NOMO-1 treated with dmso at 0.1 percent for 144 hours (cell line): Measurements from ENCODE around the gene SCIN.
"Not testable (repeated sequence)": the region's sequence is repeated elsewhere in the genome, so short reads cannot be mapped to it uniquely, and the experiment has no call there.

Experiments
- DNase-seq: peaks from one replicate; lab custom pipeline; 2025; ENCODE audit not compliant: unreplicated experiment; lab: John Stamatoyannopoulos, UW

The SCIN gene

DNA sequence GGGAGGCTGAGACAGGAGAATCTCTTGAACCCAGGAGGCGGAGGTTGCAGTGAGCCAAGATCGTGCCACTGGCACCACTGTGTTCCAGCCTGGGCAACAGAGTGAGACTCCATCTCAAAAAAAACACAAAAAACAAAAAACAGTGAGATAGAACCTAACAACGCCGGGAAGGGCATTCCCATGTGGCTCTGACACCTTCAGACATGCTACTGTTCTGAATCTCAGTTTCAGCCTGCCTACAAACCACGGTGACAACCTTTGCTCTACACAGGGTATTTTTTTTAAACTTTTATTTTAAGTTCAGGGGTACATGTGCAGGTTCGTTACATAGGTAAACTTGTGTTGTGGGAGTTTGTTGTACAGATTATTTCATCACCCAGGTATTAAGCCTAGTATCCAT lies 74.7 kb downstream of the SCIN start:
- DNase-seq = not testable (repeated sequence)

DNA sequence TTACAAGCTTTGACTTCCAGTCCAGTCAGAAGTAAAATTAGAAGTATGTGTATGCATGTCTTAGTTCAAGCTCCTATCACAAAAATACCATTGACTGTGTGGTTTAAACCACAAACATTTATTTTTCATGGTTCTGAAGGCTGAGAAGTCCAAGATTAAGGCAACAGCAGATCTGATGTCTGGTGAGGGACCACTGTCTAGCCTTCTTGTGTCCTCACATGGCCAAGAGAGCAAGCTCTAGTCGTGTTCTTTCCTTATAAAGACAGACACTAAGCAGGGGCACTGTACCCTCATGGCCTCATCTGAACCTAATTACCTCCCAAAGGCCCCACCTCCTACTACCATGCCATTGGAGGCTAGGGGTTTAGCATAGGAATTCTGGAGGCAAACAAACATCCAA lies 75.6 kb downstream of the SCIN start:
- DNase-seq = no peak

DNA sequence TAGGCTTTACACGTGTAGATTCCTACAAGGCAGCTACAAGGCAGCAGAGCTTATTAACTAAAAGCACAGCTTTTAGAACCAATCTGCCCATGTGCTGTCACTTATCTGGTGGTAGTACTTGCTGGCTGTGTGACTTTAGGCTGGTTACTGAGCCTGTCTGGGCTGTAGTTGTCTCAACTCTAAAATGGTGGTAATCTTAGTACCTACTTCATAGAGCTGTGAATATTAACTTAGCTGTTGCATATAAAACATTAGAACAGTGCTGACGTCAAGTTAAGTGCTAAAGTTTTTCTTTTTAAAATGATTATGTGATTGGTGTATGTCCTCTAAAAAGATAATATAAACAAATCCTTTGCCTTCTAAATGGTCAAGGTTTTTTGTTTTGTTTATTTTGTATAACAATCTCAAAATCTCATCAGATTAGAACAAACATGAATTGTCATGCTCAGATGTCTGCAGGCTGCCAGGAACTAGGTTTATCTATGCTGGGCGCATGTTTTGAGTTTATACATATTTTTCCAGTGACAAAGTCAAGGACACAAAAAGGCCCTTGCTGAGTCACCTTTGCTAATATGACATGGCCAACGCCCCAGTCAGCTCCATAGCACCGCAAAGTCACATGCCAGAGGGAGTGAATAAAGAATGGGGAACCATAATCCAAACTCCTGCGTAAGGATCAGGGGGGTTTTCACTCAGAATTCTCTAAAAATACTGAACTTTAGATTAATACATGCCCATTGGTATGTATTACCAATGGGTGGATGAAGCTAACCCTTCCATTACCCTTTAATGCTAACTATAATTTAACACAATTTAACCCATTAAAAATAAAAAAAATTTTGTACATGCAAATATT lies 77.1 kb downstream of the SCIN start:
- no peak for DNase-seq

DNA sequence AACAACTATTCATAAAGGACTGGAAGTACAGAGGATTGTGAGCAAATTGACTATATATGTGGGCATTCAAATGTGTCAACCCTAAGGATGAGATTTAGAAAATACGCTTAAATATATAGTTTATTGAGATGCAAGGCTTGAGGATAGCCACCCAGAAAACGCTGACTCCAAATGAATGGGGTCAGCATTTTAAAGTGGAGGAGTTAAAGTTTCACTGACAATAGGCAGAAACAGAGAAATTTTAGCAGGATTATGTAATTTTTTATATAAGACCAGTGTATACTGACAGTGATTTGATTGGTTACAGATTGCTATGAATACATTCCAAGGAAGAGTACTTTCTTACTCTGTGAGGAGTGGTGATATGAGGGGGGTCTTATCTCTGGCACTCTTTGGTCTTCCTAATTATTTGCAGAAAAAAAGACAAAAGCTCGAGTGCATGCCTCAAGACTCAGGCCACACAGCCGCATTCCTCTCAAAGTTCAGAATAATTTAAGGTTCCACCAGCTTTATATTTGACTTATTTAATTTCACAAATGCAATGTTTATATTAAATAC lies 78.3 kb downstream of the SCIN start:
- no peak for DNase-seq

DNA sequence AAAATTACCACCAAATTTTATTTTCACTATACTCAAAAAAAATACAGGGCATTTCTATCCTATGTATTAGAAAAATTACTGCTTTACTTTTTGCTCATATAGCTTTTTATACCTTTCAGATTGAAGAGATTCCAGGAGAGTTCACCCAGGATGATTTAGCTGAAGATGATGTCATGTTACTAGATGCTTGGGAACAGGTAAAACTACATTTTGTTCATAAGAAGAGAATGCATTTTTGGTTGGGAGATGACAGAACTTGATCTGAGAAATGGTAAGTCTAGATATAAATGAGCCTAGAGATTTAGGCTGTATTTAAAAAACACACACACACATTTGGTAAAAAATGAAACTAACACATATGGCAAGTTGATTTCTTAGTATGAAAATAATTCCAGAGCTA lies 78.8 kb downstream of the SCIN start:
- no peak for DNase-seq

DNA sequence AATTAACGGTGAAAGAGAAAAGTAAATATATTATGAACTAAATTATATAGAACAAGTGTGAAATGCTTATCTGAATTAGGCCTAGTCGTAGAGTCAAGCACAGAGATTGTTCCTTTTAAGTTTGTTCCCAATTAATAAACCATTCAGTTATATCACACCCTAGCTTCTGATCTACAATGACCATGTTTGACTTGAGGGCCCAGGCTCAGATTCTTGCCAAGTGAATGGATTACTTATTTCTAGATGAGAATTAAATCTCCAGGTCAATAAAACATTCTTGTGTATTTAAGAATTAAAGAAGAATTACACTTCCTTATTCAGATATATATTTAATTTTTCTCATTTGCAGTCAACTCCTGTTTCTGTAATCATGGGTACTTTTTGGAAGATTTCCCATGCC lies 79.6 kb downstream of the SCIN start:
- no peak for DNase-seq

DNA sequence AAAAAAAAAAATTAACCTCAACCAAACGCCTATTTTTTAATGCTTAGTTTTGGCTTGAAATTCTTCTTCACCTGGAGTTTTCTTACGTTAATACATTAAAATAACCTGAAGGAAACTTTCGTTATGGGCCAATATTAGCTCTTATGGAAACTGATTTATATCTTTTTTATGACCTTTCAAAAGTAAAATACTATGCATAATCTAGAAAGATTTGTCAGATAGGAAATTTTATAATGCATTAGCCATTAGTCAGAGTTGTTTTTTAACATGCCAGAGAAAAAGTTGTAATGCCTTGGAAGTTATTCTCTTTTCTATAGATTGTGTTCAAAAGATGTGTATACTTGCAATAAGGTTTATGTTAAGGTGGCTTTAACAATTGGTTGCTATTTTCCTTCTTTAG lies 82.6 kb downstream of the SCIN start:
- no peak for DNase-seq

DNA sequence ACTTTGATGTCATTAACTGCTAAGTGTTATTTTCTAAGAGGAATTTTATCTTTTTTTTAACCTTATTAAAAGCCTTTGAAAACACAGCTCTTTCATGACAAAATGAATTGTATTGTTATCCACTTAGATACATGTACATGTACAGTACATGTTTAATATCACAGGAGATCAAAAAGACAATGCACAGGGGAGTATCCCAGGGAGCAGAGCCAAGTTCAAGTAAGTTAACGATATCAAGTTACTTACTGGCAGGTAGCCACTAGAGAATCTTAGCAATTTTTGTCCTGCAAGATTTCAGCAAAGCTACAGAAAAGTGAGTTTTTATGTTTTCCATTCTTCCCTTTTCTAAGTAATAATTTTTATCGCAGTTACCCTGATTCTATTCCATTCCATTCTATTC lies 83.0 kb downstream of the SCIN start:
- DNase-seq = no peak

DNA sequence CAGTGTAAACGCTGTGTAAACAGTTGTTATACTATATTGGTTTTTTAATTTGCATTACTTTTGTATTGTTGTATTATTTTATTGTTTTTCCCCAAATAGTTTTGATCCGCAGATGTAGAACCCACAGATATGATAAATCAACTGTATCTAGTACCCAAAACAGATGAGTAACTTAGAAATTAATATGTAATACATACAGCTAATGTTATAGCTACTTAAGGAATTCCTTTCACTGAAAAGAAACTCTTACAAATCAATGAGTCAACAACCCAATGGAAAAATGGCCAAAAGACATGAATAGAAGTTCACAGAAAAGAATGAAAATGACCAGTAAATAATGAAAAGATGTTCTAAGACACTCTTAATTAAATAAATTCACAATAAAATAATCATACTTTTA lies 84.6 kb downstream of the SCIN start:
- DNase-seq = no peak

DNA sequence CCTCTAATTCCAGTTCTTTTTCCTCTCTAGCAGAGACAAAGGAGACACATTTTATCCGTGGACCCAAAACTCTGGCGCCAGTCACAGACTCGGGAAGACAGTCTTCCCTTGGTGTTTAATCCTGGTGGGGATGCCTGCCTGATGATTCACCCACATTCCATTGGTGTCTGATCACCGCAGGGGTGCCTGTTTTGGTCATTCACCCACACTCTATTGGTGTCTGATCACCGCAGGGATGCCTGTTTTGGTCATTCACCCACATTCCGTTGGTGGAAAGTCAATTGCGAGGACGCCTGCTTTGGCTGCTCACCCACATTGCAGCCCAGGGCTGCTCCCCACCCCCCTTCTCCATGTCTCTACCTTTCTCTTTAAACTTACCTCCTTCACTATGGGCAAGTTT lies 89.9 kb downstream of the SCIN start:
- DNase-seq = not testable (repeated sequence)

DNA sequence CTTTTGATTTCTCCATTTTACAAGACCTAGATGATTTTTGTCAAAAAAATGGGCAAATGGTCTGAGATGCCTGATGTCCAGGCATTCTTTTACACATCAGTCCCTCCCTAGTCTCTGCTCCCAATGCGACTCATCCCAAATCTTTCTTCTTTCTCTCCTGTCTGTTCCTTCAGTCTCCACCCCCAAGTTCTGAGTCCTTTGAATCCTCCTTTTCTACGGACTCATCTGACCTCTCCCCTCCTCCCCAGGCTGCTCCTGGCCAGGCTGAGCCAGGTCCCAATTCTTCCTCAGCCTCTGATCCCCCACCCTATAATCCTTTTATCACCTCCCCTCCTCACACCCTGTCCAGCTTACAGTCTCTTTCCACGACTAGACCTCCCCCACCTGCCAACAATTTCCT lies 90.5 kb downstream of the SCIN start:
- DNase-seq = not testable (repeated sequence)

DNA sequence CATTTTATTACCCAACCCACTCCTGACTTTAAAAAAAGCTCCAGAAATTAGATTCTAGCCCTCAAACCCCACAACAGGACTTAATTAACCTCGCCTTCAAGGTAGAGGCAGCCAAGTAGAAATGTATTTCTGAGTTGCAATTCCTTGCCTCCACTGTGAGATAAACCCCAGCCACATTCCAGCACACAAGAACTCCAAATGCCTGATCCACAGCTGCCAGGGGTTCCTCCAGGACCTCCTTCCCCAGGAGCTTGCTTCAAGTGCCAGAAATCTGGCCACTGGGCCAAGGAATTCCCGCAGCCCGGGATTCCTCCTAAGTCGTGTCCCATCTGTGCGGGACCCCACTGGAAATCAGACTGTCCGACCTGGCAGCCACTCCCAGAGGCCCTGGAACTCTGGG lies 91.1 kb downstream of the SCIN start:
- DNase-seq = no peak

DNA sequence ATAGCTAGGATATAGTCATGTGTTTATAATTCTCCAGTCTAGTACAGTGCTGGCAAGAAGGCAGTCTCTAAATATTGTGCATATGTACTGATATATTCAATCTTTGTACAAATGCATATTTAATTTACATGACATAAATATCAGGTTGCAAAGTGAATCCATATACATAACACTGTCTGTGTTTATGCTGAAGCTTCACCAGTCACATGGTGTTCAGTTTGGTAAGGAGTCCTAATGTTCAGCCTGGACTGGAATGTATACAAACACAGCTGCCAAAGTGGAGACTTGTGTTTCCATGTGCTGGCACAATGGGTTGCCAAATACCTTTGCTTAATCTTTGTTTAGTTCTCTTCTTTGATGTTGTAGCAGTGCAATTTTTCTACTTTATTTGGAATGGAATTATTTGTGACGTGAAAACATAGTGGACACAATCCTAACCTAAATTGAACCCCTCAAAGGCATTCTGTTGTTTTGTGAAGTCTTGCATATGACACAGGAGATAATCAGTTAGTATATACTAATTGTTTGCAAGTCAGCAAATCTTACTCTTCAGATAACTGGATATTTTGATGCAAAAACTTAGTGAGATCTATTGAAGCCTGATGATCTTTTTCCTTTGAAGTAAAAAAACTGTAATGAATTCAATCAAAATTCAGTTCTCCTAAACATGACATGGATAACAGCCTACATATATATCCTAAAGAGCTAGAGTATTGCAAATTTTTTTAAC lies 99.6 kb downstream of the SCIN start:
- no peak for DNase-seq

DNA sequence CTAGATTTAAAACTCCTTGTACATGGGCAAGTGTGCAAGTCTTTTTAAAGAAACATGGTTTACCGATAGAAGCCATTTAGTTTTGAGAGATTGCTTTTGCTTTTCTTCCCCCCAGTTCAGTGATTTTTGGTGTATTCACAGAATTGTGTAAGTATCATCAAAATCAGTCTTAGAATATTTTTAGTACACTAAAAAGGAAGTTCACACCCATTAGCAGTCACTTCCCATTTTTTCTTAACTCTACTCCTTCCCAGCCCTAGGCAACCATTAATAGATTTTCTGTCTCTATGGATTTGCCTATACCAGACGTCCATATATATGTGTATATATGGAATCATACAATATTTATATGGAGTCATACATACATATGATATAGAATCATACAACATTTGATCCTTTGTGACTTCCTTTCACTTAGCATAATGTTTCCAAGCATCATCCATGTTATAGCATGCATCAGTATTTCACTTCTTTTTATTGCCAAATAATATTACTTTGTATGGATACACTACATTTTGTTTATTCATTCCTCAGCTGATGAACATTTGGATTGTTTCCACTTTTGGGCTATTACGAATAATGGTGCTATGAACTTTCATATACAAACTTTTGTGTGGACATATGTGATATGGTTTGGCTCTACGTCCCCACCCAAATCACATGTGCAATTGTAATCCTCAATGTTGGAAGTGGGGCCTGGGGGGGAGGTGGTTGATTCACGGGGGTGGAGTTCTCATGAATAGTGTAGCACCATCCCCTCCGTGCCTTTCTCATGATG lies 100.4 kb downstream of the SCIN start:
- peak; percentile 62 for DNase-seq

DNA sequence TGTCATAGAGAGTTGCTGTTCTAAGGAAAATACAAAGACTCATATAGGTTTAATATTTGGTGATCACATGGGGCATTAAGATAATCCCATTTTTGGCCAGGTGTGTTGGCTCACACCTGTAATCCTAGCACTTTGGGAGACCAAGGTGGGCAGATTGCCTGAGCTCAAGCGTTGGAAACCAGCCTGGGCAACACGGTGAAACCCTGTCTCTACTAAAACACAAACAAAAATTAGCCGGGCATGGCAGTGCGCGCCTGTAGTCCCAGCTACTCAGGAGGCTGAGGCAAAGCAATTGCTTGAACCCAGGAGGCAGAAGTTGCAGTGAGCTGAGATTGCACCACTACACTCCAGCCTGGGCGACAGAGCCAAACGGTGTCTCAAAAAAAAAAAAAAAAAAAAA lies 102.9 kb downstream of the SCIN start:
- not testable (repeated sequence) for DNase-seq

DNA sequence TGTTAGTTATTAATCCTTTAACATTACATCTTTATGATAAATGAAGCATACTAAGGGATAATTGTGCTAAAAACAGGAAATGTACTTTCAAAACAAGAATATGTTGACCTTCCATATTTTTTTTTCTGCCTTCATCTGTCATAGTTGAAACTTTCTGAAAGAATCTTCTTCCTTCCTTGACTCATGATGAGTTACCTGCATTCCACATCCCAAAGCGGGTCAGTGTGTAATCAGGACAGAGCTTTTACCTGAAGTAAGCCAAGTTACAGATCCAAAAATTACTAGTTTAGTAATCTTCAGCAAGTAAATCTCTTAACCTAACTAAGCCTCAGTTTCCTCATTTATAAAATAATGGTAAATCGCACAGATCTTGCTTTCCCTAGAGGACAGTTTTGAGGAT lies 103.5 kb downstream of the SCIN start:
- DNase-seq = no peak

DNA sequence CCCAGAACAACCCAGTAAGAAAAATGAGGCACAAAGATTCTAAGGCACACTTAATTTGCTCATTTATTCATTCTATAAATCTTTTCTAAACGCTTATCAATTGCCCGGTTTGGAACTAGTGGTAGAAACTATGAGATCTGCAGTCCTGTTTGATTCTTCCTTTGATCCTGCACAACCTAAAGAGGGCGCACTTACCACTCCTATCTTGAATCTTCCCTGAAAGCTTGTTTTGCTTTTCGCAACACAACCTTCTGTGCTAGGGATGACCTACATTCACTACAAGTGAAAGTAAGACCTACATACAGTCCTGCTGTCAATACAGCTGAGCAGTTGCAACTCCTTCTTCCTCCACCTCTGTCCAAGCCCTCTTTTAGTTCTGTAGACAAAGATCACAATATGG lies 104.3 kb downstream of the SCIN start:
- DNase-seq = peak; percentile 66

DNA sequence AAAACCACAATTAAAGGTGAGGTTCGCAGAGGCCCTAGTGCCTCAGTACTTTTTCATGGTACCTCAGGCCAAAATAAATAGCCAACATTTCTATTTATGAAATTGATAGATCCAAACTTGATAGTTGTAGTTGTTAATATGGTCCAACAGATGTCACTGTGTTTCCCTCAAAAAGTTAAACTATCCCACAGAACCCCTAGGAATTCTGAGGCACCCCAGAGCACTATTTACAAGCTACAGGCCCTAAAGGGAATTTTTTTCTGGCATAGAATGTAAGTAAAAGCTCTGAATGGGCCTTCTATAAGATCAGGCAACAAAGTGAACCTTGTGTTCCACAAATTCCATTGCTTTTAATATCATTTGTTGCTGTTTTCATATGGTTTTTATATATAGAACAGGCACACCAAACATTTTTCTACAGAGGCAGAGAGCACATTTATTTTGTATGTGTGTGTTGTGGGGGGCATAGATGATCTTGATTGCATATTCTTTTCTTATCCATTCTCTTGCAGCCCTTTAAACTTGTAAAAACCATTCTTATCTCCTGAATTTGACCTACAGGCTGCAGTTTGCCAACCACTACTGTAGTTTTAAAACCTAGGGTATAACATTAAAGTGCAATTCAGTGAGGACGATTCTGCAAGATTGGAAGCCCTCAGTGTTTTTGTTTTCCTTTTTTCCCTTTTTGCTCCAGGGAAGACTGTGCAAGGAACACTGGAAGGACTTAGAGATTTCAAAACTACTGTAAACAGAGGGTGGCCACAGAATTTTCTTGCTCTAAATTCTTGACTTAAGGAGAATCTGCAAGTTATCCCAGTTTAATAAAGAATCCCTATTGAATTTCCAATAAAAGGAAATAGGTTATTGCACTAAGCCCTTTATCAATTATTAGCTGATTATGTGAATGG lies 113.4 kb downstream of the SCIN start:
- no peak for DNase-seq

DNA sequence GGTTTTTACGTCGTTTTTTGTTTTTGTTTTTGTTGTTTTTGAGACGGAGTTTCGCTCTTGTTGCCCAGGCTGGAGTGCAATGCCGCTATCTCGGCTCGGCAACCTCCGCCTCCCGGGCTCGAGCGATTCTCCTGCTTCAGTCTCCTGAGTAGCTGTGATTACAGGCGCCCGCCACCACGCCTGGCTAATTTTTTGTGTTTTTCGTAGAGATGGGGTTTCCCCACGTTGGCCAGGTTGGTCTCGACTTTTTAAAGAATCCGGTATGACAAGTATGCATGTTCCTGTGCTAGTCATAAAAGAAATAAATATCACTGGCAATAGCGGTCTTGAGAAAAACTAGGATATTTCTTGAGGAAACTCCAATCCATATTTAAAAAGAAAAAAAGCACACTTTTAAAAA lies 114.2 kb downstream of the SCIN start:
- no peak for DNase-seq

DNA sequence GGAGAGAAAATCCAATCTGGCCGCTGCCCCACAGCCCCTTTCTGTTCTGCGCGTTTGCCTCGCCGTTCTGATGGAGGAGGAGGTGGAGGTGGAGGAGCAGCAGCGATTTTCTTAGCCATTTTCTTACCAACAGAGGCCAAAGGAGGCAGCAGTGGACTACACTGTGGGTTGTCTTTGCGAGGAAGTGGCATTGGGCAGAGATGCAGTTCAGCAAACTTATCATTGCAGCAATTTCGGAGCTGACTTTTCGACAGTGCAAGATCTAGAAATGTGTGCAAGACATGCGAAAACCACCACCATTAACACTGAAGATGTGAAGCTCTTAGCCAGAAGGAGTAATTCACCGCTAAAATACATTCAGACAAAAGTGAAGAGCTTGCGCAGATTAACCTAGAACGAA lies 115.0 kb downstream of the SCIN start:
- peak; percentile 59 for DNase-seq
